Activated CD8-positive, alpha-beta memory T cell treated with anti-CD3 and anti-CD28 coated beads, Interleukin-2, amount 10 ng/mL, durations not matched to agents 7 days and 5 days (primary cell): ENCODE measurements around the gene SAE1. TPM values are rescaled to one million over a fixed set of nuclear protein-coding genes. Genes with fewer than 3 reads are reported as not detected.
A peak's percentile ranks its signal among the peaks of the same experiment; 100 is the strongest.

Experiments used
- ATAC-seq: fragments of 150-1000 bp; cut with Tn5 transposase; one replicate; pipeline ENCODE4 v1.10.0; 2021; ENCODE audit warnings: moderate library complexity
- CTCF ChIA-PET: fragments of 350-600 bp; sonication (Branson Sonifier 250); formaldehyde crosslinking; loops from one replicate; lab custom pipeline; 2021; ENCODE audit warnings: antibody characterized with exemption; lab: Charles Lee
- DNase-seq: peaks from one replicate; pipeline ENCODE4 v3.0.0-alpha.2; 2020
- H3K27ac Mint-ChIP-seq: one replicate; pipeline ENCODE4 v1.8.0; 2021; ENCODE audit warnings: mild to moderate bottlenecking, mixed read lengths
- H3K27me3 Mint-ChIP-seq: one replicate; pipeline ENCODE4 v1.8.0; 2021; ENCODE audit warnings: mixed read lengths
- H3K36me3 Mint-ChIP-seq: one replicate; pipeline ENCODE4 v1.8.0; 2021; ENCODE audit warnings: mild to moderate bottlenecking, mixed read lengths
- H3K4me1 Mint-ChIP-seq: one replicate; pipeline ENCODE4 v1.8.0; 2021; ENCODE audit warnings: mixed read lengths
- H3K4me3 Mint-ChIP-seq: one replicate; pipeline ENCODE4 v1.8.0; 2021; ENCODE audit warnings: mild to moderate bottlenecking, moderate library complexity, mixed read lengths
- H3K9me3 Mint-ChIP-seq: one replicate; pipeline ENCODE4 v1.8.0; 2022; ENCODE audit warnings: low read depth, mixed read lengths
- total RNA-seq, 2 experiments: library from RNA; stranded (reverse); gene quantifications; one replicate each; pipeline ENCODE4 v1.2.3, GENCODE V29; 2021

The SAE1 gene
- total RNA-seq, 2 experiments from 2014 or later: 153 to 171 TPM

- Mint-ChIP-seq H3K27ac (peak overlapping the region; percentile 100), H3K4me1 (peaks cover 56% of the 10 kb centered on the region), H3K27me3 (no peaks in the 10 kb centered on the region), H3K4me3 (peak overlapping the region; percentile 95), H3K9me3 (no peaks in the 10 kb centered on the region), H3K36me3 (peaks cover 45% of the 10 kb centered on the region)
- ATAC-seq (no peak), DNase-seq (peak; percentile 85)
- CTCF ChIA-PET: interaction anchor here (0.7 to 5.3 kb wide), 9 partner anchors 11 to 134 kb away, joined by 3 to 36 read pairs (median 5); no protein-coding TSS in a partner anchor
These were observed 20.9 kb upstream of the SAE1 start for GRCh38 chr19:47109541-47110375.

- Mint-ChIP-seq H3K4me1 (peaks cover 51% of the 10 kb centered on the region), H3K9me3 (no peaks in the 10 kb centered on the region), H3K4me3 (peak overlapping the region; percentile 95), H3K36me3 (peaks cover 39% of the 10 kb centered on the region), H3K27me3 (no peaks in the 10 kb centered on the region), H3K27ac (peak overlapping the region; percentile 100)
- DNase-seq (peak; percentile 58), ATAC-seq (no peak)
- CTCF ChIA-PET: interaction anchor here (1.0 to 2.6 kb wide), 5 partner anchors 12 to 31 kb away, joined by 3 to 13 read pairs (median 5); no protein-coding TSS in a partner anchor
These were observed 20.1 kb upstream of the SAE1 start for GRCh38 chr19:47110521-47111005.

DNA sequence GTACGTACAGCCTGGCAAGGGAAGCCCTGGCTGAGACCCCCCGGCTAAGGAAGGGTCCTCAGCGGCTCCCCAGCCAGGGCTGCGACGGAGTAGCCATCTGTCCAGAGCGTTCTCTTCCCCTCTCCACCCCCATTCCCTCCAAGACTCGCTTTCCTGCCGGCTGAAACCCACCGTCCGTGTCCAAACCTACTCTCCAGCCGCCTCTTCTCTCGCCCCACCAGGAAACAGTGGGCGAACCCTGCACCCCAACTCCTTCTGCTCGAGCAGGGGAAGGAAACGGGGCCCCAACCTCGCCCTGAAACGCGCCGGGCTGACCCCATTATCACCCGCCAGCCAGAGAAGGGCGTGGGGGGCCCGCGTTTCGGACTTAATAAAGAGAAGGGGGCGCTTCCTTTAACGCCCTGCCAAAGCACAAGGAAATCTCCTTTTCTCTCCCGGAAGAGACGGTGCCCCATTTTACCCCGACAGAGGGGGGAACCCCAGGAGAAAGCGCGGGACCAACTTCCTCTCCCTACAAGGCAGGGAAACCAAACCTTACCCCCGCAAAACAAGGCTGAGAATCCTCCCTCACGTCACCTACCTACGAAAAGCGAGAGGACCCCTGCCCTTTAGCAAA lies 19.5 kb upstream of the SAE1 start:
- no peak for ATAC-seq
- peaks cover 45% of the 10 kb centered on the region for H3K4me1 Mint-ChIP-seq
- peaks cover 33% of the 10 kb centered on the region for H3K36me3 Mint-ChIP-seq

GRCh38 chr19:47111682-47112165 lies 18.9 kb upstream of the SAE1 start:
- DNase-seq (no peak), ATAC-seq (no peak)
- peak overlapping the region; percentile 100 for H3K27ac Mint-ChIP-seq
- peaks cover 39% of the 10 kb centered on the region for H3K4me1 Mint-ChIP-seq
- CTCF ChIA-PET: interaction anchor here (0.8 to 2.6 kb wide), 7 partner anchors 12 to 32 kb away, joined by 3 to 13 read pairs (median 5); no protein-coding TSS in a partner anchor
- H3K9me3 Mint-ChIP-seq: no peaks in the 10 kb centered on the region
- H3K4me3 Mint-ChIP-seq: peak overlapping the region; percentile 95
- H3K36me3 Mint-ChIP-seq: peaks cover 33% of the 10 kb centered on the region
- no peaks in the 10 kb centered on the region for H3K27me3 Mint-ChIP-seq

More for the DNA sequence above, 19.5 kb upstream of the SAE1 start:
- DNase-seq: peak; percentile 72
- Mint-ChIP-seq H3K4me3 (peak overlapping the region; percentile 95), H3K27me3 (no peaks in the 10 kb centered on the region), H3K9me3 (no peaks in the 10 kb centered on the region), H3K27ac (peak overlapping the region; percentile 100)
- CTCF ChIA-PET: interaction anchor here (0.8 to 2.6 kb wide), 6 partner anchors 12 to 32 kb away, joined by 3 to 13 read pairs (median 6); no protein-coding TSS in a partner anchor

DNA sequence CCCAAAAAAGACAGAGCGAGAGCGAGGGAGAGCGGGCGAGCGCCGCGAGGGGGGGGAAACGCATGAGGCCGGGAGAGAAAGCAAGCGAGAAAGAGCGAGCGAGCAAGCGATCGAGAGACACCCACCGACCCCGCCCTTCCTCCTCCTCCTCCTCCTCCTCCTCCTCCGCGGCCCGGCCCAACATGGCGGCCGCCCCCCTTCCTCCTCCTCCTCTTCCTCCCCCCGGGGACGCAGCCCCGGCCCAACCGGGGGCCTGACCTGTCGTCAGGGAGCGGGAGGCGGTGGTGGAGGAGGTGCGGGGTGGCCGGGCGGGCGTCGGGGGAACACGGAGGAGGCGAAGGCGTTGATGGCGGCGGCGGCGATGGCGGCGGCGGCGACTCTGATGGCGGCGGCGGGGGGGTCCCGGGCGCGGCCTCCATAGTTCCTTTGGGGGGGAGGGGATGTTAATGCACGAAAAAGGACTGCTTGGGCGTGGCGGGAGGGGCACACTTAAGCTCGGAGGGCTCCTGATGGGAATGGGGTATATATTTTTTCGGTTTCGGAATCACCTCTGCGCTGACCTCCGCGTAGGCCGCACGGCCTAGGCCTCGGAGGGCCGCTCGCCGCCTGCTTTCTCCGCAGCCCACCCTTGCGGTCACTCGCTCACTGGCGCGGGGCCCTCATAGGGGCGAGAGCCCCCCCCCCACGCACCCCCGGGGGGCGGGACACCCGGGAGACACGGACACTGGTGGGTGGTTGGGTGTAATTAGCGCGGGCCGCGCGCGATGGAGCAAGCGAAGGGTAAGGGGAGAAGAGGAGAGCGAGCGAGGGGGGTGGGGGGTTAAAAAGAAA lies 18.3 kb upstream of the SAE1 start:
- Mint-ChIP-seq H3K36me3 (peaks cover 28% of the 10 kb centered on the region), H3K9me3 (no peaks in the 10 kb centered on the region), H3K27ac (peak overlapping the region; percentile 100), H3K4me3 (peak overlapping the region; percentile 95), H3K4me1 (peaks cover 33% of the 10 kb centered on the region), H3K27me3 (no peaks in the 10 kb centered on the region)
- CTCF ChIA-PET: interaction anchor here (0.8 to 2.7 kb wide), 18 partner anchors 11 to 359 kb away, joined by 3 to 20 read pairs (median 5); partner anchors contain the start of gene SAE1
- ATAC-seq (peak; percentile 27), DNase-seq (peak; percentile 93)

DNA sequence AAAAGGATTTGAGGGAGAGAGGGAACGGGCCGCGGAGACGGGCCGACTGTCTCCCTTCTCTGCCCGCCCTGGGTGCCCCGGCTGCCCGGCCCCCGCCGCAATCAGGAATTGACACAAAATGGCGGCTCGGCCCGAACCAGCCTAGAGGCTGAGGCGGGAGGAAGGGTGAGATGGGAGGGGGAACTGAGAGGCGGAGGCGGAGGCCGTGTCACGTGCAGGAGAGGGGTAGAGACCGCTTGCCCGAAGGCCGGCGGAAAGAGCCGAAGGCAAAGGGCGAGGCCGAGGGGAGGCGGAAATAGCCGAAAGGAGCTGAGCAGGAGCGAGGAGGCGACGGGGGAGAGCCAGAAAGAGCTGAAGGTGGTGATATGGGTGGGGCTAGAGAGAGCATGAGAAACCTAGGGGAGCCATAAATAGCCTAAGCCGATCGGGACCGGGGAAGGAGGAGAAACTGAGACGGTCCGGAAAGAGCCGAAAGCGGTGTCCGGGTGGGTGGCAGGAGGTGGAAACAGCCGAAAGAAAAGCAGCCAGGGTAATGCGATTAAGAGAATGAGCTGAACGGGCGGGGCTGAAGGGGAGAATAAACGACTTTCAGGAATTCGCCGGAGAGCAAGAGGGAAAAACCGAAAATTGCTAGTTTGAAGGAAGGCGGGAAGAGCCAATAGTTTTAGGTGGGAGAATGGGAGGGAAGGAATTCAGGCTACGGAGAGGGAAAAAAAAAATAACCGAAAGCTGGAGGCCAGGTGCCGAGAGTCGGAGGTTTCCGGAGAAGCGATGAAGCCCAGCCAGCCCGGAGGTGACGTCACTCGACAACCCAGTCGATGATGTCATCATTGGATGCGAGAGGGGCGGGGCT lies 17.4 kb upstream of the SAE1 start, which contains the start of gene ZC3H4:
ZC3H4 (minus strand) TSS at position 780 of the 853 bp plus-strand sequence. CDS start 1,192 bp downstream, outside the sequence.
- CTCF ChIA-PET: interaction anchor here (0.8 to 2.7 kb wide), 20 partner anchors 10 to 360 kb away, joined by 3 to 20 read pairs (median 4); partner anchors contain the start of gene SAE1
- Mint-ChIP-seq H3K4me3 (peak within 1 kb of the TSS; percentile 95), H3K36me3 (peaks cover 25% of the 10 kb centered on the region), H3K27ac (peak within 1 kb of the TSS; percentile 100), H3K9me3 (no peaks in the 10 kb centered on the region), H3K27me3 (no peaks in the 10 kb centered on the region), H3K4me1 (peaks cover 24% of the 10 kb centered on the region)
- ATAC-seq: peak; percentile 86
- peak; percentile 100 for DNase-seq

- H3K4me1 Mint-ChIP-seq: peaks cover 17% of the 10 kb centered on the region
- H3K4me3 Mint-ChIP-seq: peak overlapping the region; percentile 95
- peak overlapping the region; percentile 100 for H3K27ac Mint-ChIP-seq
- H3K9me3 Mint-ChIP-seq: no peaks in the 10 kb centered on the region
- ATAC-seq (no peak), DNase-seq (no peak)
- CTCF ChIA-PET: interaction anchor here (0.8 to 2.7 kb wide), 15 partner anchors 9 to 349 kb away, joined by 3 to 20 read pairs (median 5); partner anchors contain the start of gene SAE1
- peaks cover 25% of the 10 kb centered on the region for H3K36me3 Mint-ChIP-seq
- H3K27me3 Mint-ChIP-seq: no peaks in the 10 kb centered on the region
These were observed 16.6 kb upstream of the SAE1 start for GRCh38 chr19:47113850-47114651.

- ATAC-seq (no peak), DNase-seq (no peak)
- Mint-ChIP-seq H3K27ac (no peak overlapping the region), H3K27me3 (no peaks in the 10 kb centered on the region), H3K9me3 (no peaks in the 10 kb centered on the region), H3K36me3 (no peaks in the 10 kb centered on the region), H3K4me3 (no peak overlapping the region), H3K4me1 (peaks cover 4% of the 10 kb centered on the region)
- CTCF ChIA-PET: interaction anchor here (0.7 to 1.8 kb wide), 5 partner anchors 16 to 108 kb away, joined by 3 to 6 read pairs (median 3); no protein-coding TSS in a partner anchor
These were observed 10.1 kb upstream of the SAE1 start for GRCh38 chr19:47120470-47121067.

DNA sequence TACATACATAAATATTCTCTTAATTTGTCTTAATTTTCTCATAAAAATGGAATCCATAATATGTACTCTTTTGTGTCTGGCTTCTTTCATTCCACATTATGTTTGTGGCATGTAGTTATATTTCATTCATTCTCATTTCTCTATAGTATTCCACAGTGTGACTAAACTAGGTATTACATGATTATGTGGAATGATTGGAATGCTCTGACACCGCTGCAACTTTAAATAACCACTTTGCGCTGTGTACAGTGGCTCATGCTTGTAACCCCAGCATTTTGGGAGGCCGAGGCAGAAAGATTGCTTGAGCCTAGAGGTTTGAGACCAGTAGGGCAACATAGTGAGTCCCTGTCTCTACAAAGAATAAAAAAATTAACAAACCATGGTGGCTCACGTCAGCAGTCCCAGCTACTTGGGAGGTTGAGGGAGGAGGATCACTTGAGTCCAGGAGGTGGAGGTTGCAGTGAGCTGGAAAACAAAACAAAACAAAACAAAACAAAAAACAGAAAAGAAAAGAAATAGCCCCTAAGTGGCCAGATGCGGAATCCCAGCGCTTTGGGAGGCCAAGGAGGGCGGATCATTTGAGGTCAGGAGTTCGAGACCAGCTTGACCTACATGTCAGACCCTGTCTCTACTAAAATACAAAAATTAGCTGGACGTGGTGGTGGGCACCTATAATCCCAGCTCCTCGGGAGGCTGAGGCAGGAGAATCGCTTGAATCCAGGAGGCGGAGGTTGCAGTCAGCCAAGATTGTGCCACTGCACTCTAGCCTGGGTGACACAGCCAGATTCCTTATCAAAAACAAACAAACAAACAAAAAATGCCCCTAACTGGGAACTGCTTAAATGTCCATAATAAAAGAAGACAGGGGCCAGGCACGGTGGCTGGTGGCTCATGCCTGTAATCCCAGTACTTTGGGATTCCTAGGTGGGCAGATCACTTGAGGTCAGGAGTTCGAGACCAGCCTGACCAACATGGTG lies 8.0 kb upstream of the SAE1 start:
- no peaks in the 10 kb centered on the region for H3K36me3 Mint-ChIP-seq
- H3K27ac Mint-ChIP-seq: no peak overlapping the region
- ATAC-seq (no peak), DNase-seq (no peak)
- peaks cover 4% of the 10 kb centered on the region for H3K4me1 Mint-ChIP-seq
- no peaks in the 10 kb centered on the region for H3K9me3 Mint-ChIP-seq
- no peaks in the 10 kb centered on the region for H3K27me3 Mint-ChIP-seq
- CTCF ChIA-PET: interaction anchor here (0.8 to 3.0 kb wide), 12 partner anchors 9 to 275 kb away, joined by 3 to 18 read pairs (median 4); partner anchors contain the start of gene ZC3H4
- no peak overlapping the region for H3K4me3 Mint-ChIP-seq

- no peaks in the 10 kb centered on the region for H3K9me3 Mint-ChIP-seq
- peaks cover 4% of the 10 kb centered on the region for H3K4me1 Mint-ChIP-seq
- H3K27me3 Mint-ChIP-seq: no peaks in the 10 kb centered on the region
- CTCF ChIA-PET: interaction anchor here (0.5 to 3.0 kb wide), 9 partner anchors 10 to 298 kb away, joined by 3 to 18 read pairs (median 6); partner anchors contain the start of gene ZC3H4
- ATAC-seq: no peak
- H3K36me3 Mint-ChIP-seq: no peaks in the 10 kb centered on the region
- DNase-seq: no peak
- no peak overlapping the region for H3K4me3 Mint-ChIP-seq
- H3K27ac Mint-ChIP-seq: no peak overlapping the region
These were observed 7.2 kb upstream of the SAE1 start for GRCh38 chr19:47123406-47123805.
